ENCODE data around the gene SOAT1.

The SOAT1 gene

DNA sequence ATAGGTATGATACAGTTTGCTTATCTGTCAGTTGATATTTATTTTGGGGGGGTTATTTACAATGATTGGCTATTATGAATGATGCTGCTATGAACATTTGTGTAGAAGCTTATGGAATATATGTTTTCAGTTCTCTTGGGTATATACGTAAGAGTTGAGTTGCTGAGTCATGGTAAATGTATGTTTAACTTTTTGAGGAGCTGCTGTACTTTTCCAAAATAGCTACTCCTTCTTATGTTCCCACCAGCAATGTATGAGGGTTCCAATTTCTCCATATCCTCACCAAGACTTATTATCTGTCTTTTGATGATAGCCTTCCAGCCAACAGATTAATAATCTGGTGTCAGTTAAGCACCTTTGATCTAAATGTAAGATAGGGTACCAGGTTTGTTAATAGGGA lies 11.9 kb downstream of the SOAT1 start:
- no peak for DNase-seq (ENCODE audit: low spot score)

DNA sequence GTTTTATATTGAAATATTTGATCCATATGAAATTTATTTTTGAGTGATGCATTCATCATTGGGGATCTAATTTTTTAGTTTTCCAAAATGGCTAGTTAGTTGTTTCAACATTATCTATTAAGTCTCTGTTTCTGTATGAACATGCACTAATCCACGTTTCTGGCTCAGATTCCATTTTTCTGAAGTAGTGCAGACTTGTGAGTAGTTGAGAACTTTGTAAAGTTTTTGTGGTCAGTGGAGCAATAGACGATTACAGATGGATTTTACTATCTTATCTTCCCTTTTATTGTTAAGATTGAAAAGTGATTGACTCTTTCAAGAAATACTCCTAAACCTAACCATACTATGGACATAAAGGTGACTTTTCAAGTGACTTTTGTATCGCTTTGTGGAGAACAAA lies 16.7 kb downstream of the SOAT1 start:
- no peak for DNase-seq (ENCODE audit: low spot score)

DNA sequence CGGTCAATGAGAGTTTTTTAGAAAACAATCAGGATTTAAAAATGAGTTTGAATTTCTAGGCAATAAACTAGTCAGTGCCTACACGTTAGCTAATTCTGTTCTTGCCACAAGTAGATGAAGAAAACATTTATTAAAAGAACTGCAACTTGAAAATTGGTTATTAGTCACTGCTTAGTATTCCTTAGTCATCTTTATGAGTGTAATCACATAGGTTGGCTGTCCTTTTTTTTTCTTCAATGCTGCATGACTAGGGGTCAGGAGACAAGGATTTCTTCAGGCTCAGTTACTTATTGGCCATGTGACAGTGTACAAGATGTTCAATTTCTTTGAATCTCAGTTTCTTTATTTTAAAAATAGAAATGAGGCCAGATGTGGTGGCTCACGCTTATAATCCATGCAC lies 17.1 kb downstream of the SOAT1 start:
- no peak for DNase-seq (ENCODE audit: low spot score)

DNA sequence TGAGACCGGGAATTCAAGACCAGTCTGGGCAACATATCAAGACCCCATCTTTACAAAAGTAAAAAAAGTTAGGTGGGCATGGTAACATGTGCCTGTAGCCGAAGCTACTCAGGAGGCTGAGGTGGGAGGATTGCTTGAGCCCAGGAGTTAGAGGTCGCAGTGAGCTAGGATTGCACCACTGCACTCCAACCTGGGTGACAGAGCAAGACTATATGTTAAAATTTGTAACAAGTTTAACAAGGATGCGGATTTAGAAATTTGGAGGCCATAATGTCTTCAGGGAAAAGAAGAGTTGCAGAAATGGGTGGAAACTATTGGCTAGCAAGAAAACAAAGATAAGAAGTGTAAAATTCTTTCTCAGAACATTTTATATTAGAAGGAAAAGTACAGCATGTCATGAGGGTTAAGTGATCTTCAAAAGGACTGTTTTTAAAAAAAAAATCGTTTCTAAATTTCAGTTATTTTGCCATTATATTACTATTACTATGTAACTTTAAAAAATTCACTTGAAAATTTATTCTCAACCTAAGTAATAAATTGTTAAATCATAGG lies 17.6 kb downstream of the SOAT1 start:
- DNase-seq (ENCODE audit: low spot score): no peak

DNA sequence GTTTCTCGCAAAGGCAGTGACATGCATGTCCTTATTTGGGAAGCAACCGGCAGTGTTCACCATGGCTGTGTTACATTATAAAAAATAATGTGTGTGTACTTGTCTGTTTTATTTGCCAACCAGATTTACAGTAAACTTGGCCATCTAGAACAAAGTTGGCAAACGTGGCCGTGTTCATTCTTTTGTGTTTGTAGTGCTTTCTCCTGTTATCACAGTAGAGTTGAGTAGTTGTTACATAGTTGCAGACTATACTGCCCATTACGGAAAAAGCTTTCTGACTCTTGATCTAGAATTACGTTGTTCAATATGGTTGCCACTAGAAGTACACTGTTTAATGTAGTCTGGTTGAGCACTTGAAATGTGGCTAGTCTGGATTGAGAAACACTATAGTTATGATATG lies 19.4 kb downstream of the SOAT1 start:
- no peak for DNase-seq (ENCODE audit: low spot score)

DNA sequence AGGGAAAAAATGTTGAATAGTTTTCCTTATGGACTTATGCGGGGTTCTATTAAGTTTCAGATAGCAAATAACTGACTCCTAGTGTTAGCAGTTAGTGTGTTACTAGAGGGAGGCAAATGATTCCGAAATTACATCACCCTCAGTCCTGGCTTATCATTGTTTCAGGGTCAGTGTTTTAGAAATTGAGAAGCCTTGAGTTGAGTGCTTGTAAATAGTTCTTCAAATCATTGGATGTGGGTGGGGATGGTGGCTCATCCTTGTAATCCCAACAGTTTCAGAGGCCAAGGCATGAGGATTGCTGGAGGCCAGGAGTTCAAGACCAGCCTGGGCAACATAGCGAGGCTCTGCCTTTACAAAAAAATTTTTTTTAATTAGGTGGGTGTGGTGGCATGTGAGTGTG lies 21.3 kb downstream of the SOAT1 start:
- no peak for DNase-seq (ENCODE audit: low spot score)

DNA sequence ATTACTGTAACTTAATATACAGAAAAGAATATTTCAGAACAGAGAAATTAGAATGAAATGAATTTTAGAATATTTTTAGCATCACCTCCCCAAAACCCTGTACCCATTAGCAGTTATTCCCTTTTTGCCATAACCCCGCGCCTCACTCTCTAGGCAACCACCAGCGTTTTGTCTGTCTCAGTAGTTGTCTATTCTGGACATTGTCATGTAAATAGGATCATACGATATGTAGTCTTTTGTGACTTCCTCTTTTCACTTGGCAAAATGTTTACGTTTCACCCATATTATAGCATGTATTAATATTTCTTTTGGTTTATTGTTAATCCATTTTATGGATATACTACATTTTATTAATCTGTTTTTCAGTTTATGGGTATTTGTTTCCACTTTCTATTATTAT lies 24.9 kb downstream of the SOAT1 start:
- DNase-seq (ENCODE audit: low spot score): no peak

DNA sequence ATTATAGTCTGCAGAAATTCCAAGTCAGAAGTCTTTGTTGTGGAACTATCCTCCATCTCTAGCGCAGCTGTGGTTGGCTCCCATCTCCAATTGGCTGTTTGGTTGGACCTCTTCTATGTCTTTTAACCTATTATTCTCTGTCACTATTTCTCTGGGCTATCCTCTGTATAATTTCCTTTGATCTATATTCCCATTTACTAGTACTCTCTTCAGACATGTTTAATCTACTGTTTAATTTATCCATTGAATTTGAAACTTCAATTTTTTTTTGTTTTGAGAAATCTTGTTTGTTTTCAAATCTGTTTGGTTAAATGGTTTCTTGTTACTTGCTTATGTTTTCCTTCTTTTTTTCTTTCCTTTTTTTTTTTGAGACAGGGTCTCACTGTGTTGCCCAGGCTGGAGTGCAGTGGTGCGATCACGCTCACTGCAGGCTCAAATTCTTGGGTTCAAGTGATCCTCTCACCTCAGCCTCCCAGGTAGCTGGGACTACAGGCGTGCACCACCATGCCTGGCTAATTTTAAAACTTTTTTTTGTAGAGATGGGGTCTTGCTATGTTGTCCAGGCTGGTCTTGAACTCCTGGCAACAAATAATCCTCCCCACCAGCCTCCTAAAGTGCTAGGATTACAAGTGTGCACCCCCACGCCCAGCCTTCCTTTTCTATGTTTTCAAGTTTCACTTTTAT lies 28.1 kb downstream of the SOAT1 start:
- no peak for DNase-seq (ENCODE audit: low spot score)

DNA sequence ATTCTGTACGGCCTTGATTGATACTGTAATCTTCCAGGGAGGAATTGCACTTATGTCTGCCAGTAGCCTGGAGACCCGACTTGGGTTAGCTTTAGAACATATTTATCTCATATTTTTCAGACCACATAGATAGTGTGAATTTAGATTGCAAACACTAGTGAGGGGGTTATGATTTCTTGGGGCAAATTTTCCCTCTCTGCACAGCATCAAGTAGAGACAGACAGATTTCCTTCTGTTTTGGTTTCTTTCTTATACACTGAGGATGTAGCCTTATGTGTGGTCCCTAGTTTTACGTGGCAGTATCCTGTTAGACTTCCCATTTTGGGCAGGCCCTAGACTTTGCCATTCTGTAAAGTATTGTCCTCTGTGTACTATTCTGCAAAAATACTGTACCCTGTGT lies 29.0 kb downstream of the SOAT1 start:
- DNase-seq (ENCODE audit: low spot score): no peak

DNA sequence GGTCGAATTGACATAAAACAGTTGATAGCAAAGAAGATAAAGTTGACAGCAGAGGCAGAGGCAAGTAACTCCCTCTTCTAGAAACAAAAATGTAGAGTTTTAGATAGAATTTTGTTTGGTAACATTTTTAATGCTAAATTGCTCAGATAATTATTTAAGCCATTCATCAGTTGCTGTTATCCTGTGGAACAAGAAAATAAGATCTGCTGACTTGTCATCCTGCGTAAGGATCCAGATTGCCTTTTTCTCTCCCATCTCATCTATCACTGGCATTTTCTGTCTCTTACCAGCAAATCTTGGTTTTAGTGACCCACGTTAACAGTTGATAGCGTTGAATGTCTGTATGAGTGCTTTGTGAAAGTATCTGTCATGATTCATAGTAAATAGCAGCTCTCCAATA lies 29.8 kb downstream of the SOAT1 start:
- no peak for DNase-seq (ENCODE audit: low spot score)

DNA sequence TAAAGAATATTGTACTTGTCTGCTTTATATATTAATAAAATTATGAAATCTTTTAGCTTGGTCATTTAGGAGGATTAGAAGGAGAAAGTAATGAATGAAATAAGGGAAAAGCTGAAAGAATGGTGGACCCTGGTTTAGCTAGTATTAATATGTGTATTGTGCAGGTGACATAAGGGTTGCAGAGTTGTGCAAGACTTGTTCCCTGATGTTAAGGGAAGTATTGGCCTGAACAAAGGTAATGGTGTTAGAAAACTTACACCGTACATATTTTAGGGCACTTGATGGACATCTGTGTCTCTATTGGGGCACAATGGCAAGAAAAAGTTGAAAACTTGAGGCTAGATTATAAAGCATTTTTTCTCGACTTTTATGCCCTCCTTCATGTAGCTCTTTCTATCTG lies 32.2 kb downstream of the SOAT1 start:
- no peak for DNase-seq (ENCODE audit: low spot score)

DNA sequence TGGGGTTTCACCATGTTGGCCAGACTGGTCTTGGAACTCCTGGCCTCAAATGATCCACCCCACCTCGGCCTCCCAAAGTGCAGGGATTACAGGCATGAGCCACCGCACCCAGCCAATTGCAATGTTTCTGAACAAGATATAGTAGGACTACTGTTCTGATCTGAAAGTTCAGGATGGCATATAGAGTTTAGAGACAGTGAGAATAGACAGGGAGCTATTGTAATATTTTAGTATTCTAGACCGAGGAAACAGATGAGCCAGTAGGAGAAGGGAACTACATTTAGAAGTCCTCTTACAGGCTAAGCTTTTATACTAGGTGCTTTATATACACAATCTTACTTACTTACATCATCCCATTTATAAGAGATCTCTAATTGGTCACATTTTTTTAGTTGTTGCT lies 33.1 kb downstream of the SOAT1 start:
- DNase-seq (ENCODE audit: low spot score): no peak

DNA sequence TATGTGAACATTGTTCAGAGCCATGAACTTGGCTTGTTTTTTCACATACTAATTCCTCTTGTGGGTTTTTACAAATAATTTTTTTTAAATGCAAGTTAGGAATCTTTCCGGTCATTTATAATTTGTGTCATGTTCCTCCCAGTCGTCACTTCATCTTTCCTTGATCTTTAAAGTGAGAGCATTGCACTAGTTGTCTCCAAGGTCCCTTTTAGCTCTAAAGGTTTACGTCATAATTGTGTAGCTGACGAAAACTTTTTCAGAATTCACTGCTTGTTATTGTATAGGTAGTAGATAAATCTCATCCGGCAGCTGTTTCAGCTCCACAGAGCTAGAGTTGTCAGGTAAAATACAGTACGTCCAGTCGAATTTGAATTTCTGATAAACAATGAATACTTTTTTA lies 33.6 kb downstream of the SOAT1 start:
- DNase-seq (ENCODE audit: low spot score): no peak

DNA sequence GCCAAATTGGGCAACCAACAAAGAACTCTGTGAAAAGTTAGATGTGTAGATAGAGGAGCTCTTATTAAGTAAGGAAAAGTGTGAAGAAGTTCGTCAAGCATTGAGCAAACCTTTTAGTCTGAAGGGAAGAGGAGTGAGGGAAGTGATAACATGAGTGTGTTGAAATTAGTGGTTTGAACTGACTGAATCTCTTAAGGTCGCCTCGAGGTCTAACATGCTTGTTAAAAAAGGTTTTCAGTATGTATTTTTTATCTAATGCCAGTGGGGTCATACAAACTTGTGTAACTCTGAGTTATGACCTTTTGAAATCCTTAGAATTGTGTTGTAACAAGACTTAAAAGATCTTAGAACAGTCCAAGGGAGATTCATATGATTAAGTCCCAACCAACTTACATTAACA lies 34.1 kb downstream of the SOAT1 start:
- peak; percentile 48 for DNase-seq (ENCODE audit: low spot score)

DNA sequence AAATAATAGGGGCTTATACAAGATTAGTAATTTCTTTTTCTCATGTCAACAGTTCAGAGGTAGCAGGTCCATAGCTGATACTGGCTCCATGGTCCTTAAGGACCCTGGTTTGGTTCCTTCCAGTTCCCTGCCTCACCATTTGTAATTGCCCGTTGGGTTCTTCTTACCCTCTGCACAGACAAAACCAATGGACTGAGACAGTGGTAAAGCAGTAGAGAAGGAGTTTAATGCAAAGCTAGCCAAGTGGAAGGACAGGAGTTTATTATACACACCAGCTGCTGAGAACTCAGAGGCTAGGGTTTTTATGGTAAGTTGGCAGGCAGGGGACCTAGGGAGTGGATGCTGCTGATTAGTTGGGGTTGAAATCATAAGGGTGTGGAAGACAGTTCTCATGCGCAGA lies 36.3 kb downstream of the SOAT1 start:
- no peak for DNase-seq (ENCODE audit: low spot score)

DNA sequence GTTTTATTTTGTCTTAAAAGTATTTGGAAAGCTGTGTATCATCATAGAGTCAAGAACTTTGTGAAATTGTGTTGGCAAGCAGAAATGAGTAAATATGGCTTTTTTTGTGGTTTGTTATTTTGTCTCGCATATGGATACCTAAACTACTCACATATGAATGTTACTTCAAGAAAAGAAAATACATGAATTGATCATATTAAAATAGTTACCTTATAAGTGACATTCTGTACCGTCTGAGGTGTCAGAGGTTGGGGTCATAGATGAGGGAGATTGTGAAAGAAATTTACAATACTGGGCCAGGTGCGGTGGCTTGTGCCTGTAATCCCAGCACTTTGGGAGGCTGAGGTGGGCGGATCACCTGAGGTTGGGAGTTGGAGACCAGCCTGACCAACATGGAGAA lies 40.8 kb downstream of the SOAT1 start:
- no peak for DNase-seq (ENCODE audit: low spot score)

DNA sequence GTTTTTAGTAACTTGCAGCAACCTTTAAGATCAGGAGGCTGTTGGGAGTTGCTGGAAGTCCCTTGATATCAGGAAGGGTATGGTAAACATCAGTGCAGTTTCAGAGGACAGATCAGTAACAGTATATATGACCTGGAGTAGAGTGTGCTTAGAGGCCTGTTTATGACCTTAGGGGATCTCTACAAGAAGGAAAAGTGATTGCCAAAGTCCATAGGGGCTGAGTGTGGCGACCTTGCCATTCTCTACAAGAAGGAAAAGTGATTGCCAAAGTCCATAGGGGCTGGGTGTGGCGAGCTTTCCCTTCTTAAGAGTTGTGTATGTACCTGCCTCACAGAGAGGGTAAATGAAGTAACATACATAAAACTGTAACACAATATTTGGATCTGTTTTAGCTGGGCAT lies 43.7 kb downstream of the SOAT1 start:
- no peak for DNase-seq (ENCODE audit: low spot score)

DNA sequence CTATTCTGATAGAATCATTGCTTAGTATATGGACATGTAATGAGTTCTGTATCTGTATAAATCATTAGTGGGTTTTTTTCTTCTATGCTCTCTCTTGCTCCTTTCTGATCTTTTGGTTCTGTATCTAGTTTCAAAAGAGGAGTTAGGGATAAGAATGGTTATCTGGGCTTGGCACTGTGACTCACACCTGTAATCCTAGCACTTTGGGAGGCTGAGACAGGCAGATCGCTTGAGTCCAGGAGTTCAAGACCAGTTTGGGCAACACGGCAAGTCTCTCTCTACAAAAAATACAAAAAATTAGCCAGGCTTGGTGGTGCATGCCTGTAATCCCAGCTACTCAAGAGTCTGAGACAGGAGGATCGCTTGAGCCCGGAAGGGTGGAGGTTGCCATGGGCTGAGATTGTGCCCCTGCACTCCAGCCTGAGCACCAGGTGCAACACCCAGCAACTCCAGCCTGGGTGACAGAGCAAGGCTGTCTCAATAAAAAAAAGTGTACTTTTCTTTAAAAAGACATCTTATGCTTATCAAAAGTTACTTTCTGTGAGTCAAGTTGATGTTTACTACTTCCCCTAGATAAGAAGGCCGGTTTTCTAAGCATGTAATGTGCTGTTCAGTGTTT lies 44.5 kb downstream of the SOAT1 start:
- no peak for DNase-seq (ENCODE audit: low spot score)

DNA sequence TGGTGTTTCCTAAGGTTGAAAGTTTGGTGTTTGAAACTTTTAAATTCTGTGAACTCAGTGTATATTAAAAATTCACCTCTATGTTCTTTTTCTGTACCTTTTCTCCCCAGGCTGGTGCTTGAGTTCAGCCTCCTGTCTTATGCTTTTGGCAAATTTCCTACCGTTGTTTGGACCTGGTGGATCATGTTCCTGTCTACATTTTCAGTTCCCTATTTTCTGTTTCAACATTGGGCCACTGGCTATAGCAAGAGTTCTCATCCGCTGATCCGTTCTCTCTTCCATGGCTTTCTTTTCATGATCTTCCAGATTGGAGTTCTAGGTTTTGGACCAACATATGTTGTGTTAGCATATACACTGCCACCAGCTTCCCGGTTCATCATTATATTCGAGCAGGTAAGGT lies 47.3 kb downstream of the SOAT1 start:
- DNase-seq (ENCODE audit: low spot score): peak; percentile 70

DNA sequence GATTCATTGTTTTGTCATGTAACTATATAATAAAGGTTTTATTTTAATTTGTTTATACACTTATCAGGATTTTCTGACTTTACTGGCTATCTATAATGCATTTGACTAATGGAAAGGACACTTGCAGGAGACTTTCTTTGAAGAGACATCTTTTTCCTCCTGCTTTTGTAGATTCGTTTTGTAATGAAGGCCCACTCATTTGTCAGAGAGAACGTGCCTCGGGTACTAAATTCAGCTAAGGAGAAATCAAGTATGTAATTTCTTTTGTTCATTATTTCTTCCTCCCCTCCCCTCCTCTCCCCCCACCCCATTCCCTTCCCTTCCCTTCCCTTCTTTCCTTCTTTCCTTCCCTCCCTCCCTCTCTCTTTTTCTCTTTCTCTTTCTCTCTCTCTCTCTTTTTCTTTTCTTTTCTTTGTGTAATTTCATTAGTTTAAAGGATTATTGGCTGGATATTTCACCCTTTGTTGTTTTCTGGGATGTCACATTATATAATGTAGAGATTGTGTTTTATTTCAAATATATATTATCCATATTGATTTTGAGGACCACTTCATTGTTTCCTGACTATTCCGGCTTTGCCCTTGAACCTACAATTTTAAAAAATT lies 48.4 kb downstream of the SOAT1 start:
- DNase-seq (ENCODE audit: low spot score): no peak

DNA sequence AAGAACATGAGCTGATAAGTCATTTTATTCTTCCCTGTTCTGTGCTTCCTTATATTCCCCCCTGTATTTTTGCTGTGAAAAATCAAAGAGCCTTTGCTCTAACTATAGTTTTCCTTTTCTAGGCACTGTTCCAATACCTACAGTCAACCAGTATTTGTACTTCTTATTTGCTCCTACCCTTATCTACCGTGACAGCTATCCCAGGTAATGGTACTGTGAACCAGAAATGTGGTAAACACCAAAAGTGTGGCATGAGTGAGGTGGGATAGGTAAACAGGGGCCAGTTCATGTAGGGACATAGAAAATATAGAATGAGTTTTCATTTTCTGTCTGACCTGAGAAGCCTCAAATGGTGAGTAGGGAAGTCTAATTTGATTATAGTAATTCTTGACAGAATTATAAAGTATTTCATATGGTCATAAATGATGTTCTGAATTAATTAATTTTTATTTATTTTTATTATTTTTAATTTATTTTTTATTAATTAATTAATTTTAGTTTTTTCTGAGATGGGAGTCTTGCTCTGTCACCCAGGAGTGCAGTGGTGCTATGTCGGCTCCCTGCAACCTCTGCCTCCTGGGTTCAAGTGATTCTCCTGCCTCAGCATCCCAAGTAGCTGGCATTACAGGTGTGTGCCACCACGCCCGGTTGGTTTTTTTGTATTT lies 49.3 kb downstream of the SOAT1 start:
- DNase-seq (ENCODE audit: low spot score): no peak

DNA sequence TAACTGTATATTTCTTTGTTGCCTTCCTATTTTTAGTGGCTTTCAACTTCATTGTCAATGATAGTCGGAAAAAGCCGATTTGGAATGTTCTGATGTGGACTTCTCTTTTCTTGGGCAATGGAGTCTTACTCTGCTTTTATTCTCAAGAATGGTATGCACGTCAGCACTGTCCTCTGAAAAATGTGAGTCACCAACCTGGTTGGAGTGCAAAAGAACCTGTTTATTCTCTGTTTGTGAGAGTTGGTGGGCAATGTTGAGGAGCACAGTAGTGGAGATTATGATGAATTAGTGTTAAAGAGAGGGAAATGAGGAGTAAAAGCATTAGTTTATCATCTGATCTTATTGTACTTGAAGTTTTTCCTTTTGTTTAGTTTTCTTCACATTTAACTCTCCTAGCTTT lies 57.7 kb downstream of the SOAT1 start:
- DNase-seq (ENCODE audit: low spot score): no peak

DNA sequence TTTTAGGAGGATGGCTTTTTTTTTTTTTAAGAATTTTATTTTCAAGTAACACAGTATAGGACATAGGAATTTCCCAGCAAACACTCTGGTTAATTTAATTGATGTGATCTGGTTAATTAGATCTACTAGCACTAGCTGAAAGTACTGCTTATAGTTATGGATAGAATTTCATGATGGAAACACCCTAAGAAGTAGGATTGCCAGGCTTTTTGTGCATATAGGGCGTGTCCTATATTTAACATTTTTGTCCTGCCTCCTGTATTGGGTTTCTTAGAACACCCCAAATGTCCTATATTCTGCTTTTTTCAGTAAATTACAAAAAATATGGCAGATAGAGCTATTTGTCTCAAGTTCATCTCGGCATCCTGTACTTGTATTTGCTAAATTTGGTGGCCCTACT lies 58.6 kb downstream of the SOAT1 start:
- DNase-seq (ENCODE audit: low spot score): no peak
